Parathyroid adenoma (tissue), 2 donors: ENCODE data around the gene SEMA6D.

Source experiments
- H2AFZ ChIP-seq: fragments of 300-600 bp; sonication (generic); one replicate; pipeline ENCODE4 v1.7.0; 2017; ENCODE audit warnings: antibody characterized with exemption, mild to moderate bottlenecking
- H3K27ac ChIP-seq: fragments of 300-600 bp; sonication (generic); one replicate; pipeline ENCODE4 v1.7.0; 2017
- H3K27me3 ChIP-seq: fragments of 300-600 bp; sonication (generic); one replicate; pipeline ENCODE4 v1.7.0; 2017; ENCODE audit warnings: low read length; ENCODE audit not compliant: control insufficient read depth, insufficient read depth
- H3K36me3 ChIP-seq: fragments of 300-600 bp; sonication (generic); one replicate; pipeline ENCODE4 v1.7.0; 2017; ENCODE audit warnings: low read length; ENCODE audit not compliant: control insufficient read depth, insufficient read depth
- H3K4me1 ChIP-seq: fragments of 300-600 bp; sonication (generic); one replicate; pipeline ENCODE4 v1.7.0; 2017; ENCODE audit warnings: control low read depth
- H3K4me2 ChIP-seq: fragments of 300-600 bp; sonication (generic); one replicate; pipeline ENCODE4 v1.7.0; 2017; ENCODE audit warnings: low read length
- H3K4me3 ChIP-seq: fragments of 300-600 bp; sonication (generic); one replicate; pipeline ENCODE4 v1.7.0; 2017; ENCODE audit warnings: low read depth, low read length
- H3K79me2 ChIP-seq: fragments of 300-600 bp; sonication (generic); one replicate; pipeline ENCODE4 v1.7.0; 2017; ENCODE audit warnings: control low read depth
- H3K9ac ChIP-seq: fragments of 300-600 bp; sonication (generic); one replicate; pipeline ENCODE4 v1.7.0; 2017; ENCODE audit warnings: mild to moderate bottlenecking
- H3K9me3 ChIP-seq: fragments of 300-600 bp; sonication (generic); one replicate; pipeline ENCODE4 v1.7.0; 2017; ENCODE audit warnings: low read length; ENCODE audit not compliant: control insufficient read depth
- CTCF ChIP-seq: fragments of 300-600 bp; sonication (generic); IDR thresholded peaks from one replicate; pipeline ENCODE4 v1.7.0; 2017; ENCODE audit warnings: antibody characterized with exemption, mild to moderate bottlenecking
- donor health status: primary hyperparathyroidism.

Gene SEMA6D

GRCh38 chr15:47728886-47729285, 11.6 kb downstream of the SEMA6D start:
- no peak overlapping the region for H3K9ac ChIP-seq
- no peak overlapping the region for H3K27ac ChIP-seq
- H3K9me3 ChIP-seq: no peaks in the 10 kb centered on the region
- no peak for TF ChIP-seq CTCF
- no peak overlapping the region for H3K4me3 ChIP-seq
- H2AFZ ChIP-seq: no peak overlapping the region
- H3K36me3 ChIP-seq: no peaks in the 10 kb centered on the region
- H3K4me2 ChIP-seq: no peak overlapping the region
- H3K27me3 ChIP-seq: no peaks in the 10 kb centered on the region
- peaks cover 2% of the 10 kb centered on the region for H3K79me2 ChIP-seq
- peaks cover 2% of the 10 kb centered on the region for H3K4me1 ChIP-seq

DNA sequence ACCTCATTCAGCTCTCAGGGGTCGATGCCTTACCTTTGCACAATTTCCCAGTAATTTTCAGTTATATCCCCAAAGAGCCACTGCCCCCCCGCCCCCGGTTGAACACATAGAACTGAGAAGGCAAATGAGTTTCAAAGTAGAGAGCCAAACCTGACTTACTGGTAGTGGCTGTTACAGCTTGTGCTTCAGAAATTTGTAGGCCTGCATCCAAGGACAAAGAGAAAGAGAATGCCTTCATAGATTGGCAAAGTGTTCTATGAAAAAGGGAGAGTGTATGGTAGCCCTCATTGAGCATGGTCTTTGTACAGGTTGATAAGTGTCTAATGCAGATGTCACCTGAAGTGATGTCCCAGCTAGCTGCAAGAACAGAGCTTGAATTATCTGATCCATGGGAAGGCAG, 13.9 kb downstream of the SEMA6D start:
- Histone ChIP-seq H3K27ac (no peak overlapping the region), H3K4me1 (peaks cover 4% of the 10 kb centered on the region), H3K79me2 (peaks cover 2% of the 10 kb centered on the region), H3K9ac (no peak overlapping the region), H3K9me3 (no peaks in the 10 kb centered on the region), H3K36me3 (no peaks in the 10 kb centered on the region), H3K4me3 (no peak overlapping the region), H3K4me2 (no peak overlapping the region), H2AFZ (no peak overlapping the region), H3K27me3 (no peaks in the 10 kb centered on the region)
- TF ChIP-seq CTCF: no peak

GRCh38 chr15:47732248-47732647, 14.9 kb downstream of the SEMA6D start:
- Histone ChIP-seq H3K27me3 (no peaks in the 10 kb centered on the region), H3K9ac (no peak overlapping the region), H3K4me1 (peaks cover 8% of the 10 kb centered on the region), H3K79me2 (peaks cover 2% of the 10 kb centered on the region), H3K27ac (no peak overlapping the region), H3K9me3 (no peaks in the 10 kb centered on the region), H3K4me2 (no peak overlapping the region), H3K36me3 (no peaks in the 10 kb centered on the region), H3K4me3 (no peak overlapping the region), H2AFZ (no peak overlapping the region)
- no peak for TF ChIP-seq CTCF

DNA sequence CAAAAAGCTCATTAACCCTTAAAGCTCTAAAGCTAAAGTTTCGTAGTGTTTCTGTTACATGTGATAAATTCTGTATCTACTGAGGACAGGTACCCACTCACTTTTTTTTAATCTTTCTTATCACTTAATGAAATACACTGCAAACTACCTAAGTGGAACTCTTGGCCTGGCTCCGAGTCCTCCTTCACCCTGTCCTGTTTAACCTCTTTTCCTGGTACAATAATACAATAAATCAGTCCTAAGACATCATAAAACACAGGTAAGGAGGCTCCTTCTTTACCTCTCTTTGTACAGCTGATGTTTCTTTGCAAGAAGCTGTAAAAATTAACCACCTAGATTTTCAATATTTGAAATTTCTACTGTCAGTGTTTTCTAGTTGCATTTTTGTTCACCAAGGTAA, 15.8 kb downstream of the SEMA6D start:
- no peak overlapping the region for H3K27ac ChIP-seq

More for the DNA sequence above, 15.8 kb downstream of the SEMA6D start:
- Histone ChIP-seq H3K4me2 (no peak overlapping the region), H3K9me3 (no peaks in the 10 kb centered on the region), H3K4me1 (peaks cover 8% of the 10 kb centered on the region), H3K9ac (no peak overlapping the region), H2AFZ (no peak overlapping the region), H3K27me3 (no peaks in the 10 kb centered on the region), H3K79me2 (peaks cover 2% of the 10 kb centered on the region), H3K36me3 (no peaks in the 10 kb centered on the region), H3K4me3 (no peak overlapping the region)
- TF ChIP-seq CTCF: no peak
